Transverse colon (tissue), 4 donors: ENCODE results near the gene P2RX6.

Experiments
- EP300 ChIP-seq: sonication (generic); formaldehyde crosslinking; IDR thresholded peaks from one replicate; pipeline ENCODE4 v1.6.1; 2017; ENCODE audit warnings: antibody characterized with exemption, low read depth
- POLR2A ChIP-seq: fragments of 450-650 bp; IDR thresholded peaks from one replicate; pipeline ENCODE4 v1.6.1; 2016; ENCODE audit warnings: antibody characterized with exemption, mild to moderate bottlenecking, moderate library complexity
- POLR2AphosphoS5 ChIP-seq, 3 donors: sonication (generic); formaldehyde crosslinking; IDR thresholded peaks; one replicate each; pipeline ENCODE4 v1.6.1; 2016; ENCODE audit warnings: antibody characterized with exemption in 3 of 3
- TF ChIP-seq, protein P1 (sequence below), 5 experiments: fragments of 200-600 bp in 3 of 5; fragments of 450-650 bp in 2 of 5; sonication (generic) in 3 of 5; IDR thresholded peaks; 1 replicate in 2 of 5; 2 replicates in 3 of 5; pipeline ENCODE4 v1.5.1; 2016 to 2017; ENCODE audit warnings: antibody characterized with exemption in 5 of 5, inconsistent platforms in 3 of 5, mild to moderate bottlenecking in 2 of 5, moderate library complexity in 1 of 5

DNA sequence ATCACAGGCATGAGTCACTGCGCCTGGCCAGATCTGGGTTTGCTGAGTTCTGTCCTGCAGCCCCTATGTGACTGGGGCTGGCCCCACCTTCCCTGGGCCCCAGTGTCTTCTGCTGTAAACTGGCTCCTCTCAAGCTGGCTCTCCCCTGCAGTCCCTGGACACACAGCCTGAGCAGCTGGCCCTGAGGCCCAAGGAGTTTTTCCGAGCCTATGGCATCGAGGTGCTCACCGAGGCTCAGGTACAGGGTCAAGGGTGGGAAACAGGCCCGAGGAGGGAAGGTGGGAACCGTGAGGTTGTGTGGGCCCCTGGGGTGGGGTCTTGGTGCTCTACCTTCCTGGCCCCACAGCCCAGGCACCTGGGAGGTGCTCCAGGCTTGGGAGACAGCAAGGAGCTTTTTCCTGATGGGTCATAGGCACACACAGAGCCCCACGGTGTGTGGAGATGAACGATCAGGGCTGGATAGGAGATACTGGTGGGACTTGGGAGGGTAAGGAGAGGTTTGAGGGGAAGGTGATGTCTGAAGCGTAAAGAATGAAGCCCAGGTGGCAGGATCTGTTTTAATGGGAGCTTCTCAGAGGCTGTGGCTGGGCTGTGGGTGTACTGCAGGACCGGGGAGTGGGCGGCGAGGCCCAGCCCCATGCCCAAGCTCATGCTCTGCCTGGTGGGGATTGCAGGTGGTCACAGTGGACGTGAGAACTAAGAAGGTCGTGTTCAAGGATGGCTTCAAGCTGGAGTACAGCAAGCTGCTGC lies 39.2 kb upstream of the P2RX6 start:
- TF ChIP-seq EP300 (no peak), POLR2AphosphoS5 (IDR thresholded peaks at IDR 0.05) (no peak), POLR2A (no peak)
- TF ChIP-seq, protein P1, sequence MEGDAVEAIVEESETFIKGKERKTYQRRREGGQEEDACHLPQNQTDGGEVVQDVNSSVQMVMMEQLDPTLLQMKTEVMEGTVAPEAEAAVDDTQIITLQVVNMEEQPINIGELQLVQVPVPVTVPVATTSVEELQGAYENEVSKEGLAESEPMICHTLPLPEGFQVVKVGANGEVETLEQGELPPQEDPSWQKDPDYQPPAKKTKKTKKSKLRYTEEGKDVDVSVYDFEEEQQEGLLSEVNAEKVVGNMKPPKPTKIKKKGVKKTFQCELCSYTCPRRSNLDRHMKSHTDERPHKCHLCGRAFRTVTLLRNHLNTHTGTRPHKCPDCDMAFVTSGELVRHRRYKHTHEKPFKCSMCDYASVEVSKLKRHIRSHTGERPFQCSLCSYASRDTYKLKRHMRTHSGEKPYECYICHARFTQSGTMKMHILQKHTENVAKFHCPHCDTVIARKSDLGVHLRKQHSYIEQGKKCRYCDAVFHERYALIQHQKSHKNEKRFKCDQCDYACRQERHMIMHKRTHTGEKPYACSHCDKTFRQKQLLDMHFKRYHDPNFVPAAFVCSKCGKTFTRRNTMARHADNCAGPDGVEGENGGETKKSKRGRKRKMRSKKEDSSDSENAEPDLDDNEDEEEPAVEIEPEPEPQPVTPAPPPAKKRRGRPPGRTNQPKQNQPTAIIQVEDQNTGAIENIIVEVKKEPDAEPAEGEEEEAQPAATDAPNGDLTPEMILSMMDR (IDR thresholded peaks at IDR 0.05): no peak
